DOHH2 (cell line): ENCODE measurements around the gene PDE6C.

Experiments
- CTCF ChIP-seq: fragments of 200-600 bp; sonication (generic); IDR thresholded peaks from one replicate; pipeline ENCODE4 v1.5.1; 2014; ENCODE audit warnings: antibody characterized with exemption, mild to moderate bottlenecking, low read depth, low read length; ENCODE audit not compliant: poor library complexity, severe bottlenecking
- EZH2phosphoT487 ChIP-seq: fragments of 200-600 bp; sonication (generic); IDR thresholded peaks from 2 replicates; pipeline ENCODE4 v1.6.1; 2017; ENCODE audit warnings: borderline replicate concordance, mild to moderate bottlenecking, antibody characterized with exemption, low read length, moderate library complexity, mixed read lengths

- no peak for TF ChIP-seq CTCF
- TF ChIP-seq EZH2phosphoT487: no peak
Observed at GRCh38 chr10:93666030-93666429, 53.7 kb downstream of the PDE6C start.
